HepG2 (cell line): Measurements from ENCODE around the gene JAGN1. TPM values are rescaled to one million over a fixed set of nuclear protein-coding genes. Genes with fewer than 3 reads are reported as not detected.
A peak's percentile ranks its signal among the peaks of the same experiment; 100 is the strongest.

Source experiments
- EHMT2 ChIP-seq: fragments of 200-600 bp; sonication (generic); IDR thresholded peaks from 2 replicates; pipeline ENCODE4 v1.7.0; 2017; ENCODE audit warnings: antibody characterized with exemption, low read depth, low read length, borderline replicate concordance
- KLF9 ChIP-seq: IDR thresholded peaks from 2 replicates; pipeline ENCODE4 v1.6.1; 2016; ENCODE audit warnings: low read depth
- SMAD1 ChIP-seq: sonication (generic); formaldehyde crosslinking; IDR thresholded peaks from 2 replicates; pipeline ENCODE4 v1.4.0; 2020; ENCODE audit warnings: missing genetic modification reagents, low read depth, mild to moderate bottlenecking, borderline replicate concordance
- ZBTB38 ChIP-seq: sonication (generic); formaldehyde crosslinking; IDR thresholded peaks from 2 replicates; pipeline ENCODE4 v1.5.1; 2020; ENCODE audit warnings: mild to moderate bottlenecking, missing genetic modification reagents
- ZNF235 ChIP-seq: sonication (generic); formaldehyde crosslinking; IDR thresholded peaks from 2 replicates; pipeline ENCODE4 v1.8.1; 2023; ENCODE audit warnings: mild to moderate bottlenecking, missing genetic modification reagents, borderline replicate concordance
- ZNF550 ChIP-seq: sonication (generic); formaldehyde crosslinking; IDR thresholded peaks from 2 replicates; pipeline ENCODE4 v1.4.0; 2020; ENCODE audit warnings: mild to moderate bottlenecking, missing genetic modification reagents, borderline replicate concordance
- ZZZ3 ChIP-seq: sonication (generic); formaldehyde crosslinking; IDR thresholded peaks from 2 replicates; pipeline ENCODE4 v1.4.0; 2020; ENCODE audit warnings: missing genetic modification reagents, mild to moderate bottlenecking, borderline replicate concordance
- polyA plus RNA-seq, 8 experiments: library from polyadenylated mRNA; depleted of rRNA in 3 of 8; stranded (reverse) in 7 of 8; unstranded in 1 of 8; fragments of >200 nt; fragmentation: Illumina TruSeq in 4 of 8; extraction: Trizol in 4 of 8; gene quantifications; 2 replicates each; pipeline versions ENCODE4 v1.2.1 to v1.2.3, GENCODE V29; 2011 to 2016; ENCODE audit warnings: low read depth in 4 of 8, missing spikeins in 1 of 8, mixed read lengths in 1 of 8; ENCODE audit not compliant: insufficient read depth in 1 of 8
- total RNA-seq, 5 experiments: library from RNA; depleted of rRNA; stranded (reverse); fragments of >200 nt; fragmentation: Illumina TruSeq; extraction: Trizol; gene quantifications; 2 replicates each; pipeline ENCODE4 v1.2.3, GENCODE V29; 2016; ENCODE audit warnings: low read depth in 1 of 5
- TF ChIP-seq, protein P1 (sequence below): sonication (generic); formaldehyde crosslinking; IDR thresholded peaks from 2 replicates; pipeline ENCODE4 v1.4.0; 2020; ENCODE audit warnings: missing genetic modification reagents, borderline replicate concordance
- TF ChIP-seq, protein P2 (sequence below): sonication (generic); formaldehyde crosslinking; IDR thresholded peaks from 2 replicates; pipeline ENCODE4 v1.4.0; 2020; ENCODE audit warnings: missing genetic modification reagents
- TF ChIP-seq, protein P3 (sequence below): sonication (generic); formaldehyde crosslinking; IDR thresholded peaks from 2 replicates; pipeline ENCODE4 v1.4.0; 2020; ENCODE audit warnings: mild to moderate bottlenecking, missing genetic modification reagents, borderline replicate concordance
- TF ChIP-seq, protein P4 (sequence below): sonication (generic); formaldehyde crosslinking; IDR thresholded peaks from 2 replicates; pipeline ENCODE4 v1.5.1; 2020; ENCODE audit warnings: missing genetic modification reagents, mild to moderate bottlenecking, borderline replicate concordance
- TF ChIP-seq, protein P5 (sequence below): IDR thresholded peaks from 2 replicates; pipeline ENCODE4 v1.6.1; 2016; ENCODE audit warnings: missing compliant biosample characterization, missing genetic modification reagents, borderline replicate concordance

The JAGN1 gene
- total and polyA plus RNA-seq, 2 of the 13 experiments (the other 11 are each of a cell fraction or from before 2014, with no cell fraction given): 49.9 to 50.9 TPM

DNA sequence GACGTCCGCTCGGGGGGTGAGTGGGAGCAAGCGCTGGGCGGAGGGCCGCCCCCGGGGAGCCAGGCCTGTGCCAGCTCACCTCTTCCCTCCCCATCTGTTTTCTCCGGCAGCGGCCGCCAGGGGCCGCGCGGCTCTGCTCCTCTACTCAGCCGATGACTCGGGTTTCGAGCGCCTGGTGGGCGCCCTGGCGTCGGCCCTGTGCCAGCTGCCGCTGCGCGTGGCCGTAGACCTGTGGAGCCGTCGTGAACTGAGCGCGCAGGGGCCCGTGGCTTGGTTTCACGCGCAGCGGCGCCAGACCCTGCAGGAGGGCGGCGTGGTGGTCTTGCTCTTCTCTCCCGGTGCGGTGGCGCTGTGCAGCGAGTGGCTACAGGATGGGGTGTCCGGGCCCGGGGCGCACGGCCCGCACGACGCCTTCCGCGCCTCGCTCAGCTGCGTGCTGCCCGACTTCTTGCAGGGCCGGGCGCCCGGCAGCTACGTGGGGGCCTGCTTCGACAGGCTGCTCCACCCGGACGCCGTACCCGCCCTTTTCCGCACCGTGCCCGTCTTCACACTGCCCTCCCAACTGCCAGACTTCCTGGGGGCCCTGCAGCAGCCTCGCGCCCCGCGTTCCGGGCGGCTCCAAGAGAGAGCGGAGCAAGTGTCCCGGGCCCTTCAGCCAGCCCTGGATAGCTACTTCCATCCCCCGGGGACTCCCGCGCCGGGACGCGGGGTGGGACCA lies 42.6 kb downstream of the JAGN1 start (continued):
- TF ChIP-seq, protein P1, sequence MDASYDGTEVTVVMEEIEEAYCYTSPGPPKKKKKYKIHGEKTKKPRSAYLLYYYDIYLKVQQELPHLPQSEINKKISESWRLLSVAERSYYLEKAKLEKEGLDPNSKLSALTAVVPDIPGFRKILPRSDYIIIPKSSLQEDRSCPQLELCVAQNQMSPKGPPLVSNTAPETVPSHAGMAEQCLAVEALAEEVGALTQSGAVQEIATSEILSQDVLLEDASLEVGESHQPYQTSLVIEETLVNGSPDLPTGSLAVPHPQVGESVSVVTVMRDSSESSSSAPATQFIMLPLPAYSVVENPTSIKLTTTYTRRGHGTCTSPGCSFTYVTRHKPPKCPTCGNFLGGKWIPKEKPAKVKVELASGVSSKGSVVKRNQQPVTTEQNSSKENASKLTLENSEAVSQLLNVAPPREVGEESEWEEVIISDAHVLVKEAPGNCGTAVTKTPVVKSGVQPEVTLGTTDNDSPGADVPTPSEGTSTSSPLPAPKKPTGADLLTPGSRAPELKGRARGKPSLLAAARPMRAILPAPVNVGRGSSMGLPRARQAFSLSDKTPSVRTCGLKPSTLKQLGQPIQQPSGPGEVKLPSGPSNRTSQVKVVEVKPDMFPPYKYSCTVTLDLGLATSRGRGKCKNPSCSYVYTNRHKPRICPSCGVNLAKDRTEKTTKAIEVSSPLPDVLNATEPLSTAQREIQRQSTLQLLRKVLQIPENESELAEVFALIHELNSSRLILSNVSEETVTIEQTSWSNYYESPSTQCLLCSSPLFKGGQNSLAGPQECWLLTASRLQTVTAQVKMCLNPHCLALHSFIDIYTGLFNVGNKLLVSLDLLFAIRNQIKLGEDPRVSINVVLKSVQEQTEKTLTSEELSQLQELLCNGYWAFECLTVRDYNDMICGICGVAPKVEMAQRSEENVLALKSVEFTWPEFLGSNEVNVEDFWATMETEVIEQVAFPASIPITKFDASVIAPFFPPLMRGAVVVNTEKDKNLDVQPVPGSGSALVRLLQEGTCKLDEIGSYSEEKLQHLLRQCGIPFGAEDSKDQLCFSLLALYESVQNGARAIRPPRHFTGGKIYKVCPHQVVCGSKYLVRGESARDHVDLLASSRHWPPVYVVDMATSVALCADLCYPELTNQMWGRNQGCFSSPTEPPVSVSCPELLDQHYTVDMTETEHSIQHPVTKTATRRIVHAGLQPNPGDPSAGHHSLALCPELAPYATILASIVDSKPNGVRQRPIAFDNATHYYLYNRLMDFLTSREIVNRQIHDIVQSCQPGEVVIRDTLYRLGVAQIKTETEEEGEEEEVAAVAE (CRISPR knock-in tag): no peak
- TF ChIP-seq ZBTB38 (CRISPR knock-in tag): peak; percentile 57
- TF ChIP-seq, protein P2, sequence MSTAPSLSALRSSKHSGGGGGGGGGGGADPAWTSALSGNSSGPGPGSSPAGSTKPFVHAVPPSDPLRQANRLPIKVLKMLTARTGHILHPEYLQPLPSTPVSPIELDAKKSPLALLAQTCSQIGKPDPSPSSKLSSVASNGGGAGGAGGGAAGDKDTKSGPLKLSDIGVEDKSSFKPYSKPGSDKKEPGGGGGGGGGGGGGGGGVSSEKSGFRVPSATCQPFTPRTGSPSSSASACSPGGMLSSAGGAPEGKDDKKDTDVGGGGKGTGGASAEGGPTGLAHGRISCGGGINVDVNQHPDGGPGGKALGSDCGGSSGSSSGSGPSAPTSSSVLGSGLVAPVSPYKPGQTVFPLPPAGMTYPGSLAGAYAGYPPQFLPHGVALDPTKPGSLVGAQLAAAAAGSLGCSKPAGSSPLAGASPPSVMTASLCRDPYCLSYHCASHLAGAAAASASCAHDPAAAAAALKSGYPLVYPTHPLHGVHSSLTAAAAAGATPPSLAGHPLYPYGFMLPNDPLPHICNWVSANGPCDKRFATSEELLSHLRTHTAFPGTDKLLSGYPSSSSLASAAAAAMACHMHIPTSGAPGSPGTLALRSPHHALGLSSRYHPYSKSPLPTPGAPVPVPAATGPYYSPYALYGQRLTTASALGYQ (CRISPR knock-in tag): peak; percentile 46
- TF ChIP-seq ZNF235 (CRISPR knock-in tag): peak; percentile 83; the same call in 1 of the 2 replicates
- TF ChIP-seq EHMT2: no peak
- TF ChIP-seq ZNF550 (CRISPR knock-in tag): no peak
- TF ChIP-seq, protein P3, sequence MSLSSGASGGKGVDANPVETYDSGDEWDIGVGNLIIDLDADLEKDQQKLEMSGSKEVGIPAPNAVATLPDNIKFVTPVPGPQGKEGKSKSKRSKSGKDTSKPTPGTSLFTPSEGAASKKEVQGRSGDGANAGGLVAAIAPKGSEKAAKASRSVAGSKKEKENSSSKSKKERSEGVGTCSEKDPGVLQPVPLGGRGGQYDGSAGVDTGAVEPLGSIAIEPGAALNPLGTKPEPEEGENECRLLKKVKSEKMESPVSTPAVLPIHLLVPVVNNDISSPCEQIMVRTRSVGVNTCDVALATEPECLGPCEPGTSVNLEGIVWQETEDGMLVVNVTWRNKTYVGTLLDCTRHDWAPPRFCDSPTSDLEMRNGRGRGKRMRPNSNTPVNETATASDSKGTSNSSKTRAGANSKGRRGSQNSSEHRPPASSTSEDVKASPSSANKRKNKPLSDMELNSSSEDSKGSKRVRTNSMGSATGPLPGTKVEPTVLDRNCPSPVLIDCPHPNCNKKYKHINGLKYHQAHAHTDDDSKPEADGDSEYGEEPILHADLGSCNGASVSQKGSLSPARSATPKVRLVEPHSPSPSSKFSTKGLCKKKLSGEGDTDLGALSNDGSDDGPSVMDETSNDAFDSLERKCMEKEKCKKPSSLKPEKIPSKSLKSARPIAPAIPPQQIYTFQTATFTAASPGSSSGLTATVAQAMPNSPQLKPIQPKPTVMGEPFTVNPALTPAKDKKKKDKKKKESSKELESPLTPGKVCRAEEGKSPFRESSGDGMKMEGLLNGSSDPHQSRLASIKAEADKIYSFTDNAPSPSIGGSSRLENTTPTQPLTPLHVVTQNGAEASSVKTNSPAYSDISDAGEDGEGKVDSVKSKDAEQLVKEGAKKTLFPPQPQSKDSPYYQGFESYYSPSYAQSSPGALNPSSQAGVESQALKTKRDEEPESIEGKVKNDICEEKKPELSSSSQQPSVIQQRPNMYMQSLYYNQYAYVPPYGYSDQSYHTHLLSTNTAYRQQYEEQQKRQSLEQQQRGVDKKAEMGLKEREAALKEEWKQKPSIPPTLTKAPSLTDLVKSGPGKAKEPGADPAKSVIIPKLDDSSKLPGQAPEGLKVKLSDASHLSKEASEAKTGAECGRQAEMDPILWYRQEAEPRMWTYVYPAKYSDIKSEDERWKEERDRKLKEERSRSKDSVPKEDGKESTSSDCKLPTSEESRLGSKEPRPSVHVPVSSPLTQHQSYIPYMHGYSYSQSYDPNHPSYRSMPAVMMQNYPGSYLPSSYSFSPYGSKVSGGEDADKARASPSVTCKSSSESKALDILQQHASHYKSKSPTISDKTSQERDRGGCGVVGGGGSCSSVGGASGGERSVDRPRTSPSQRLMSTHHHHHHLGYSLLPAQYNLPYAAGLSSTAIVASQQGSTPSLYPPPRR (CRISPR knock-in tag): no peak; the same call in 1 of the 2 replicates
- TF ChIP-seq, protein P4, sequence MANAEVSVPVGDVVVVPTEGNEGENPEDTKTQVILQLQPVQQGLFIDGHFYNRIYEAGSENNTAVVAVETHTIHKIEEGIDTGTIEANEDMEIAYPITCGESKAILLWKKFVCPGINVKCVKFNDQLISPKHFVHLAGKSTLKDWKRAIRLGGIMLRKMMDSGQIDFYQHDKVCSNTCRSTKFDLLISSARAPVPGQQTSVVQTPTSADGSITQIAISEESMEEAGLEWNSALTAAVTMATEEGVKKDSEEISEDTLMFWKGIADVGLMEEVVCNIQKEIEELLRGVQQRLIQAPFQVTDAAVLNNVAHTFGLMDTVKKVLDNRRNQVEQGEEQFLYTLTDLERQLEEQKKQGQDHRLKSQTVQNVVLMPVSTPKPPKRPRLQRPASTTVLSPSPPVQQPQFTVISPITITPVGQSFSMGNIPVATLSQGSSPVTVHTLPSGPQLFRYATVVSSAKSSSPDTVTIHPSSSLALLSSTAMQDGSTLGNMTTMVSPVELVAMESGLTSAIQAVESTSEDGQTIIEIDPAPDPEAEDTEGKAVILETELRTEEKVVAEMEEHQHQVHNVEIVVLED (CRISPR knock-in tag): no peak; the same call in 1 of the 2 replicates
- 0 out of 2 replicates have a peak, but pooled peaks have one; percentile 34 for TF ChIP-seq KLF9 (CRISPR knock-in tag)
- TF ChIP-seq ZZZ3 (CRISPR knock-in tag): no peak
- TF ChIP-seq, protein P5, sequence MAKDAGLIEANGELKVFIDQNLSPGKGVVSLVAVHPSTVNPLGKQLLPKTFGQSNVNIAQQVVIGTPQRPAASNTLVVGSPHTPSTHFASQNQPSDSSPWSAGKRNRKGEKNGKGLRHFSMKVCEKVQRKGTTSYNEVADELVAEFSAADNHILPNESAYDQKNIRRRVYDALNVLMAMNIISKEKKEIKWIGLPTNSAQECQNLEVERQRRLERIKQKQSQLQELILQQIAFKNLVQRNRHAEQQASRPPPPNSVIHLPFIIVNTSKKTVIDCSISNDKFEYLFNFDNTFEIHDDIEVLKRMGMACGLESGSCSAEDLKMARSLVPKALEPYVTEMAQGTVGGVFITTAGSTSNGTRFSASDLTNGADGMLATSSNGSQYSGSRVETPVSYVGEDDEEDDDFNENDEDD (CRISPR knock-in tag): peak; percentile 45; the same call in 1 of the 2 replicates
- TF ChIP-seq SMAD1: no peak
